Mesenchymal stem cell (in vitro differentiated cells and primary cell): ENCODE measurements around the gene TBX3.
"Not testable (repeated sequence)": the region's sequence is repeated elsewhere in the genome, so short reads cannot be mapped to it uniquely, and the experiment has no call there.

ENCODE experiments used
- DNase-seq: peaks from one replicate; pipeline ENCODE4 v3.0.0-alpha.2; 2013
- H2AFZ ChIP-seq: one replicate; pipeline ENCODE4 v1.6.1; 2013; ENCODE audit warnings: low read depth, mild to moderate bottlenecking, control low read depth, inconsistent platforms, low read length, moderate library complexity
- H2AK5ac ChIP-seq: 2 replicates; pipeline ENCODE4 v1.6.1; 2013; ENCODE audit warnings: low read length, moderate library complexity, mild to moderate bottlenecking, inconsistent platforms; ENCODE audit not compliant: severe bottlenecking
- H2BK120ac ChIP-seq: one replicate; pipeline ENCODE4 v1.6.1; 2013; ENCODE audit warnings: low read depth, mild to moderate bottlenecking, inconsistent platforms, low read length, moderate library complexity
- H2BK12ac ChIP-seq, 2 experiments: one replicate each; pipeline ENCODE4 v1.6.1; 2013; ENCODE audit warnings: inconsistent platforms in 2 of 2, low read length in 2 of 2, mild to moderate bottlenecking in 2 of 2, moderate library complexity in 2 of 2, control low read depth in 1 of 2
- H2BK15ac ChIP-seq: one replicate; pipeline ENCODE4 v1.6.1; 2013; ENCODE audit warnings: mild to moderate bottlenecking, low read depth, inconsistent platforms; ENCODE audit not compliant: poor library complexity, severe bottlenecking
- H2BK5ac ChIP-seq: 2 replicates; pipeline ENCODE4 v1.6.1; 2013; ENCODE audit warnings: low read depth, mild to moderate bottlenecking, low read length, control low read depth, inconsistent platforms; ENCODE audit not compliant: poor library complexity, severe bottlenecking
- H3K14ac ChIP-seq, 2 experiments: one replicate each; pipeline ENCODE4 v1.6.1; 2013; ENCODE audit warnings: inconsistent platforms in 2 of 2, low read length in 2 of 2, control low read depth in 1 of 2, mild to moderate bottlenecking in 1 of 2, moderate library complexity in 1 of 2
- H3K18ac ChIP-seq, 2 experiments: one replicate each; pipeline ENCODE4 v1.6.1; 2013; ENCODE audit warnings: inconsistent platforms in 2 of 2, low read length in 2 of 2, control low read depth in 1 of 2, low read depth in 1 of 2, mild to moderate bottlenecking in 1 of 2
- H3K23ac ChIP-seq, 2 experiments: one replicate each; pipeline ENCODE4 v1.6.1; 2013; ENCODE audit warnings: inconsistent platforms in 2 of 2, low read length in 2 of 2, mild to moderate bottlenecking in 2 of 2, moderate library complexity in 2 of 2, control low read depth in 1 of 2
- H3K27ac ChIP-seq: 2 replicates; pipeline ENCODE4 v1.5.1; 2013; ENCODE audit warnings: mild to moderate bottlenecking, moderate library complexity, low read length, control low read depth, inconsistent platforms; ENCODE audit not compliant: poor library complexity, severe bottlenecking
- H3K27me3 ChIP-seq, 2 experiments: 2 replicates each; pipeline versions ENCODE4 v1.6.1 to v1.7.0; 2013; ENCODE audit warnings: low read length in 2 of 2, mild to moderate bottlenecking in 2 of 2, moderate library complexity in 2 of 2, control low read depth in 1 of 2, inconsistent platforms in 1 of 2; ENCODE audit not compliant: control insufficient read depth in 1 of 2, insufficient read depth in 1 of 2
- H3K36me3 ChIP-seq, 2 experiments: 2 replicates each; pipeline versions ENCODE4 v1.6.1 to v1.7.0; 2013; ENCODE audit warnings: low read length in 2 of 2, control low read depth in 1 of 2, inconsistent platforms in 1 of 2, low read depth in 1 of 2, mild to moderate bottlenecking in 1 of 2; ENCODE audit not compliant: insufficient read depth in 2 of 2, control insufficient read depth in 1 of 2
- H3K4ac ChIP-seq, 2 experiments: one replicate each; pipeline ENCODE4 v1.6.1; 2013; ENCODE audit warnings: inconsistent platforms in 2 of 2, low read length in 2 of 2, mild to moderate bottlenecking in 2 of 2, moderate library complexity in 2 of 2, control low read depth in 1 of 2, low read depth in 1 of 2
- H3K4me1 ChIP-seq: 2 replicates; pipeline ENCODE4 v1.6.1; 2013; ENCODE audit warnings: low read depth, low read length, control low read depth; ENCODE audit not compliant: control insufficient read depth, insufficient read depth
- H3K4me2 ChIP-seq: 2 replicates; pipeline ENCODE4 v1.6.1; 2013; ENCODE audit warnings: low read length, mild to moderate bottlenecking, inconsistent platforms; ENCODE audit not compliant: poor library complexity, severe bottlenecking
- H3K4me3 ChIP-seq, 2 experiments: 2 replicates each; pipeline versions ENCODE4 v1.5.1 to v1.7.0; 2013; ENCODE audit warnings: low read length in 2 of 2, mild to moderate bottlenecking in 2 of 2, control low read depth in 1 of 2, low read depth in 1 of 2; ENCODE audit not compliant: insufficient read depth in 1 of 2
- H3K79me1 ChIP-seq: replicated peaks from 2 replicates; pipeline ENCODE4 v1.6.1; 2013; ENCODE audit warnings: mild to moderate bottlenecking, control low read depth, low read length, inconsistent platforms; ENCODE audit not compliant: poor library complexity, severe bottlenecking
- H3K9ac ChIP-seq: 2 replicates; pipeline ENCODE4 v1.7.0; 2013; ENCODE audit warnings: mild to moderate bottlenecking, low read length, moderate library complexity
- H3K9me3 ChIP-seq: 2 replicates; pipeline ENCODE4 v1.7.0; 2013; ENCODE audit warnings: mild to moderate bottlenecking, low read length; ENCODE audit not compliant: control insufficient read depth
- H4K8ac ChIP-seq: one replicate; pipeline ENCODE4 v1.6.1; 2013; ENCODE audit warnings: inconsistent platforms, mild to moderate bottlenecking, low read length, moderate library complexity
- H4K91ac ChIP-seq: one replicate; pipeline ENCODE4 v1.6.1; 2013; ENCODE audit warnings: mild to moderate bottlenecking, low read length, inconsistent platforms
- WGBS: methylation state at CpG from one replicate; pipeline ENCODE4 v1.1.7; 2013; ENCODE audit warnings: mixed read lengths; 5-methylcytosine and 5-hydroxymethylcytosine counted together

Gene TBX3

GRCh38 chr12:114722176-114722575 lies 38.2 kb upstream of the TBX3 start:
- DNase-seq, H2AFZ ChIP-seq, H3K27ac ChIP-seq, H3K4ac ChIP-seq, H3K4me3 ChIP-seq, H3K9me3 ChIP-seq, H3K23ac ChIP-seq, H2AK5ac ChIP-seq, H4K8ac ChIP-seq, H3K18ac ChIP-seq, H2BK5ac ChIP-seq, H2BK12ac ChIP-seq, H3K4me1 ChIP-seq, H3K36me3 ChIP-seq, H2BK15ac ChIP-seq, H2BK120ac ChIP-seq, H3K27me3 ChIP-seq, H4K91ac ChIP-seq, H3K9ac ChIP-seq, H3K79me1 ChIP-seq, H3K4me2 ChIP-seq: not testable (repeated sequence)
- 100% methylated on average over 1 of the region's 5 CpGs for WGBS
- peak overlapping the region in 1 of 2 experiments; percentile 60 for H3K14ac ChIP-seq

GRCh38 chr12:114721266-114721665 lies 37.3 kb upstream of the TBX3 start:
- H3K9me3 ChIP-seq = no peaks in the 10 kb centered on the region
- no peak overlapping the region for H2BK12ac ChIP-seq
- no peak for DNase-seq
- H3K4me3 ChIP-seq = no peak overlapping the region
- no peak overlapping the region for H2AFZ ChIP-seq
- H3K23ac ChIP-seq = no peak overlapping the region
- H3K14ac ChIP-seq = no peak overlapping the region
- no peak overlapping the region for H2BK120ac ChIP-seq
- no peak overlapping the region for H2BK5ac ChIP-seq
- H2BK15ac ChIP-seq = no peak overlapping the region
- 69% methylated on average over 5 of the region's 7 CpGs for WGBS
- no peak overlapping the region for H3K4ac ChIP-seq
- H3K9ac ChIP-seq = no peak overlapping the region
- H3K79me1 ChIP-seq = no peaks in the 10 kb centered on the region
- no peaks in the 10 kb centered on the region for H3K27me3 ChIP-seq
- no peak overlapping the region for H3K4me2 ChIP-seq
- H3K27ac ChIP-seq = no peak overlapping the region
- H4K91ac ChIP-seq = peak overlapping the region; percentile 11
- no peaks in the 10 kb centered on the region for H3K4me1 ChIP-seq
- no peak overlapping the region for H3K18ac ChIP-seq
- H4K8ac ChIP-seq = no peak overlapping the region
- no peak overlapping the region for H2AK5ac ChIP-seq
- no peaks in the 10 kb centered on the region for H3K36me3 ChIP-seq

GRCh38 chr12:114713466-114714215 lies 29.7 kb upstream of the TBX3 start:
- H3K4me2 ChIP-seq = no peak overlapping the region
- no peak overlapping the region for H2AFZ ChIP-seq
- no peaks in the 10 kb centered on the region for H3K36me3 ChIP-seq
- H3K4me1 ChIP-seq = no peaks in the 10 kb centered on the region
- no peak overlapping the region for H3K9ac ChIP-seq
- no peak overlapping the region for H3K23ac ChIP-seq
- no peak overlapping the region for H4K8ac ChIP-seq
- H3K79me1 ChIP-seq = no peaks in the 10 kb centered on the region
- H3K18ac ChIP-seq = no peak overlapping the region
- no peak overlapping the region for H3K14ac ChIP-seq
- DNase-seq = no peak
- no peak overlapping the region for H2BK15ac ChIP-seq
- no peak overlapping the region for H3K4me3 ChIP-seq
- 95% methylated on average over 9 of the region's 9 CpGs for WGBS
- H3K27ac ChIP-seq = no peak overlapping the region
- H4K91ac ChIP-seq = peak overlapping the region; percentile 56
- H3K9me3 ChIP-seq = no peaks in the 10 kb centered on the region
- no peak overlapping the region for H2BK12ac ChIP-seq
- peaks cover 0 to 20% of the 10 kb centered on the region in 2 experiments for H3K27me3 ChIP-seq
- no peak overlapping the region for H3K4ac ChIP-seq
- H2BK120ac ChIP-seq = no peak overlapping the region
- H2BK5ac ChIP-seq = no peak overlapping the region
- H2AK5ac ChIP-seq = no peak overlapping the region

GRCh38 chr12:114711689-114712152 lies 27.7 kb upstream of the TBX3 start:
- no peak overlapping the region for H2BK120ac ChIP-seq
- no peak overlapping the region for H3K4me2 ChIP-seq
- H2BK5ac ChIP-seq = no peak overlapping the region
- no peak overlapping the region for H4K91ac ChIP-seq
- H2BK12ac ChIP-seq = no peak overlapping the region
- no peak overlapping the region for H2AFZ ChIP-seq
- peaks cover 0 to 20% of the 10 kb centered on the region in 2 experiments for H3K27me3 ChIP-seq
- no peak overlapping the region for H3K9ac ChIP-seq
- H2AK5ac ChIP-seq = no peak overlapping the region
- no peak overlapping the region for H3K18ac ChIP-seq
- no peak overlapping the region for H3K27ac ChIP-seq
- H3K36me3 ChIP-seq = no peaks in the 10 kb centered on the region
- H4K8ac ChIP-seq = no peak overlapping the region
- H2BK15ac ChIP-seq = no peak overlapping the region
- H3K4me1 ChIP-seq = no peaks in the 10 kb centered on the region
- no peak overlapping the region for H3K4ac ChIP-seq
- DNase-seq = no peak
- no peak overlapping the region for H3K23ac ChIP-seq
- 11% methylated on average over 3 of the region's 4 CpGs for WGBS
- H3K9me3 ChIP-seq = no peaks in the 10 kb centered on the region
- H3K14ac ChIP-seq = no peak overlapping the region
- no peak overlapping the region for H3K4me3 ChIP-seq
- H3K79me1 ChIP-seq = no peaks in the 10 kb centered on the region
